Esophagus squamous epithelium (tissue), 5 donors: Measurements from ENCODE around the gene CBR1. TPM values are rescaled to one million over a fixed set of nuclear protein-coding genes. Genes with fewer than 3 reads are reported as not detected.
"Not testable (repeated sequence)": the region's sequence is repeated elsewhere in the genome, so short reads cannot be mapped to it uniquely, and the experiment has no call there.

Experiments used
- DNase-seq: peaks from one replicate; lab custom pipeline; 2025; lab: John Stamatoyannopoulos, UW
- H3K27ac ChIP-seq, 4 donors: fragments of 200-600 bp; sonication (generic); one replicate each; pipeline ENCODE4 v1.5.1; 2016 to 2019; ENCODE audit warnings: mild to moderate bottlenecking in 1 of 4
- H3K27me3 ChIP-seq, 4 donors: fragments of 200-600 bp; sonication (generic); 1 replicate in 3 of 4; 2 replicates in 1 of 4; pipeline versions ENCODE4 v1.5.1 to v1.6.0; 2017 to 2021; ENCODE audit warnings: antibody characterized with exemption in 1 of 4
- H3K36me3 ChIP-seq, 3 donors: fragments of 200-600 bp; sonication (generic); one replicate each; pipeline ENCODE4 v1.5.1; 2016 to 2019
- H3K4me1 ChIP-seq, 3 donors: fragments of 200-600 bp; sonication (generic); one replicate each; pipeline ENCODE4 v1.5.1; 2017 to 2019
- H3K4me3 ChIP-seq, 4 donors: fragments of 200-600 bp; sonication (generic); 1 replicate in 3 of 4; 2 replicates in 1 of 4; pipeline ENCODE4 v1.5.1; 2016 to 2019; ENCODE audit warnings: mild to moderate bottlenecking in 2 of 4, moderate library complexity in 1 of 4
- H3K9me3 ChIP-seq, 3 donors: fragments of 200-600 bp; sonication (generic); one replicate each; pipeline ENCODE4 v1.5.1; 2016 to 2019
- POLR2A ChIP-seq, 4 donors: fragments of 450-650 bp; IDR thresholded peaks; one replicate each; pipeline ENCODE4 v1.6.1; 2017; ENCODE audit warnings: antibody characterized with exemption in 4 of 4, mild to moderate bottlenecking in 4 of 4, moderate library complexity in 3 of 4
- WGBS, 2 donors: methylation state at CpG; one replicate each; pipeline ENCODE4 v1.1.5; 2018; 5-methylcytosine and 5-hydroxymethylcytosine counted together
- intact Hi-C: fragments of 100-400 bp; cut with DNase I; formaldehyde crosslinking; loops from one replicate; pipeline ENCODE4 v1.15.0; 2022
- total RNA-seq, 4 donors: library from RNA; depleted of rRNA; stranded (reverse); fragments of >200 nt; gene quantifications; one replicate each; pipeline ENCODE4 v1.1.0, GENCODE V29; 2016
- TF ChIP-seq, protein P1 (sequence below), 6 experiments: fragments of 450-650 bp in 4 of 6; fragments of 200-600 bp in 2 of 6; sonication (generic) in 2 of 6; IDR thresholded peaks; one replicate each; pipeline ENCODE4 v1.5.1; 2016 to 2019; ENCODE audit warnings: antibody characterized with exemption in 6 of 6, mild to moderate bottlenecking in 4 of 6, moderate library complexity in 4 of 6
- donor health status: DM: yes; HTN: yes; CAD: no.

CBR1 gene
- total RNA-seq, 4 donors from 2014 or later, result 320 to 932 (median 584) TPM

DNA sequence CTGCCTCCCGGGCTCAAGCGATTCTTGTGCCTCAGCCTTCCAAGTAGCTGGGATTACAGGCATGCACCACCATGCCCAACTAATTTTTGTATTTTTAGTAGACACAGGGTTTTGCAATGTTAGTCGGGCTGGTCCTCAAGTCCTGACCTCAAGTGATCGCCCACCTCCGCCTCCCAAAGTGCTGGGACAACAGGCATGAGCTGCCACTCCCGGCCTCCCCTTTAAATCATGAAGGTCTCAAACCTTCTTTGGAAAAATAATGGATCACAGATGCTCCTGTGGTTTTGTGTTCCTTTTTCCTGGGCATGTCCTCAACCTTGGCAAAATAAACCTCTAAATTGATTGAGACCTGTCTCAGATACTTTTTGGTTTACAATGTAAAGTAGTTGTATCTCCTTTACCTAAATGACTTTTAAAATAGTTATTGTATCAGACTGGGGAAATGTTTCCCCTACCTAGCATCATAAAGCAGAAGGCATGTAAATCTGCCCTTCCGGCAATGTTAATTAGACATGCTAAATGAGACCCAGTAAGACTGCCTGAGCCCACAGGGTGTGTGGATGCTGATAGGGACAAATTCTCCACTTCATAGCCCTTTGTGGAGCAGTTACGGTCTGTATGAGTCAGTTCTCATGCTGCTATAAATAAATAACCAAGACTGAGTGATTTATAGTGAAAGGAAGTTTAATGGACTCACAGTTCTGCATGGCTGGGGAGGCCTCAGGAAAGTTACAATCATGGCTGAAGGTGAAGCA, 27.8 kb downstream of the CBR1 start:
- DNase-seq, result no peak
- TF ChIP-seq, protein P1, sequence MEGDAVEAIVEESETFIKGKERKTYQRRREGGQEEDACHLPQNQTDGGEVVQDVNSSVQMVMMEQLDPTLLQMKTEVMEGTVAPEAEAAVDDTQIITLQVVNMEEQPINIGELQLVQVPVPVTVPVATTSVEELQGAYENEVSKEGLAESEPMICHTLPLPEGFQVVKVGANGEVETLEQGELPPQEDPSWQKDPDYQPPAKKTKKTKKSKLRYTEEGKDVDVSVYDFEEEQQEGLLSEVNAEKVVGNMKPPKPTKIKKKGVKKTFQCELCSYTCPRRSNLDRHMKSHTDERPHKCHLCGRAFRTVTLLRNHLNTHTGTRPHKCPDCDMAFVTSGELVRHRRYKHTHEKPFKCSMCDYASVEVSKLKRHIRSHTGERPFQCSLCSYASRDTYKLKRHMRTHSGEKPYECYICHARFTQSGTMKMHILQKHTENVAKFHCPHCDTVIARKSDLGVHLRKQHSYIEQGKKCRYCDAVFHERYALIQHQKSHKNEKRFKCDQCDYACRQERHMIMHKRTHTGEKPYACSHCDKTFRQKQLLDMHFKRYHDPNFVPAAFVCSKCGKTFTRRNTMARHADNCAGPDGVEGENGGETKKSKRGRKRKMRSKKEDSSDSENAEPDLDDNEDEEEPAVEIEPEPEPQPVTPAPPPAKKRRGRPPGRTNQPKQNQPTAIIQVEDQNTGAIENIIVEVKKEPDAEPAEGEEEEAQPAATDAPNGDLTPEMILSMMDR (IDR thresholded peaks at IDR 0.05), result no peak
- no peak for TF ChIP-seq POLR2A (IDR thresholded peaks at IDR 0.05)
- Histone ChIP-seq H3K9me3 (peaks cover 0 to 15% (median 7%) of the 10 kb centered on the region in 3 donors), H3K4me3 (no peak overlapping the region), H3K36me3 (no peaks in the 10 kb centered on the region), H3K27ac (peak overlapping the region; percentile 32 to 73 (median 60)), H3K4me1 (peaks cover 0 to 36% (median 16%) of the 10 kb centered on the region in 3 donors), H3K27me3 (peaks cover 0 to 5% (median 0%) of the 10 kb centered on the region in 4 donors)
- WGBS, 2 donors, result 43 to 53% methylated on average over 6 to 8 of the region's 8 CpGs
- intact Hi-C loops, result no loop called here

DNA sequence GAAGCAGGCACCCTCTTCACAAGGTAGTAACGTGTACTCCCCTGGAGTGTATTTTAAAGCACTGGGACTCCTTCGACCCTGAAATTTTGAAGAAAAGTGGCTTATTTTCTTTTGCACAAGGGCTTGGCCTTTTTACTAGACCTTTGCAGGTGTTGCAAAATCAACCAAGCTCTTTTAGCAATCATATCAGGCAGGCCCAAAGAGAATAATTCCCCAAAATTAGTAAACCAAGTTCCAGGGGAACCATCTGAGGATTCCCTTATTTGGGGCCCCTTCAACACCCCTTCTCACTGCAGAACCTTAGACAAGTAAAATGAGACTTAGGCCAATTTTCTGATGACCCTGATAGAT, 28.3 kb downstream of the CBR1 start:
- Histone ChIP-seq H3K4me3 (no peak overlapping the region), H3K9me3 (peaks cover 0 to 11% (median 7%) of the 10 kb centered on the region in 3 donors), H3K4me1 (peaks cover 0 to 42% (median 16%) of the 10 kb centered on the region in 3 donors), H3K27ac (peak overlapping the region in 2 of 4 donors; percentile 72 to 73), H3K27me3 (peaks cover 0 to 6% (median 0%) of the 10 kb centered on the region in 4 donors), H3K36me3 (no peaks in the 10 kb centered on the region)
- 36 to 63% methylated on average over 2 of the region's 2 CpGs for WGBS, 2 donors
- intact Hi-C loops, result no loop called here
- TF ChIP-seq, protein P1 (IDR thresholded peaks at IDR 0.05), result no peak
- no peak for TF ChIP-seq POLR2A (IDR thresholded peaks at IDR 0.05)
- DNase-seq, result no peak

DNA sequence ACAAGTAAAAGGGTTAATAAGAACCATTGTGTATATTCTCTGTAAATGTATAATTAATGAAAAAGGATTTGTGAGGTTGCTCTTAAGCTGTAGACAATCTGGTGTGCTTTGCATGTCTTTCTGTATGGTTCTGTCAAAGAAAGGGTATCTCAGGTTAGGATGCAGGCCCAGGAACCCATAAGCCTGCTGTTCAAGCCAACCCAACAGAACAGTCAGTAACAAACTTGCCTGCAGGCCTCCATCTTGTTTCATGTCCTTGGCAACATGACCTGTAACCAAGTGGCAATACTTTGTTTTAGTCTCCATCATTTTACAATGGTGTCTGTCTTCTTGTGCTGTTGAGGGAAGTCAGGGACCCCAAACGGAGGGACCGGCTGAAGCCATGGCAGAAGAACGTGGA, 29.2 kb downstream of the CBR1 start:
- Histone ChIP-seq H3K36me3 (no peaks in the 10 kb centered on the region), H3K4me3 (no peak overlapping the region), H3K9me3 (peaks cover 0 to 3% (median 0%) of the 10 kb centered on the region in 3 donors), H3K27ac (peak overlapping the region in 1 of 4 donors; percentile 72), H3K4me1 (peaks cover 0 to 50% (median 16%) of the 10 kb centered on the region in 3 donors), H3K27me3 (peaks cover 0 to 10% (median 0%) of the 10 kb centered on the region in 4 donors)
- TF ChIP-seq, protein P1 (IDR thresholded peaks at IDR 0.05), result no peak
- intact Hi-C loops, result no loop called here
- 98 to 100% methylated on average over 3 of the region's 3 CpGs for WGBS, 2 donors
- DNase-seq, result no peak

DNA sequence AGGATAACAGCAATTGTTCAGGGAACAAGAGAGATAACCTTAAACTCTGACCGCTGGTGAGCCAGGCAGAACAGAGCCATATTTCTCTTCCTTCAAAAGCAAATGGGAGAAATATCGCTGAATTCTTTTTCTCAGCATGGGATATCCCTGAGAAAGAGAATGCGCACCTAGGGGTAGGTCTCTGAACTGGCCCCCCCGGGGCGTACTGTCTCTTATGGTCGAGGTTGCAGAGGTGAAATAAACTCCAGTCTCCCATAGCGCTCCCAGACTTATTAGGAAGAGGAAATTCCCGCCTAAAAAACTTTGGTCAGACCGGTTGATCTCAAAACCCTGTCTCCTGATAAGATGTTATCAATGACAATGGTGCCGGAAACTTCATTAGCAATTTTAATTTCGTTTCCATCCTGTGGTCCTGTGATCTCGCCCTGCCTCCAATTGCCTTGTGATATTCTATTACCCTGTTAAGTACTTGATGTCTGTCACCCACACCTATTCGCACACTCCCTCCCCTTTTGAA, 29.9 kb downstream of the CBR1 start:
- H3K4me3 ChIP-seq, H3K36me3 ChIP-seq, H3K9me3 ChIP-seq, H3K27ac ChIP-seq, intact Hi-C loops, DNase-seq: not testable (repeated sequence)
- WGBS, 2 donors, result 76 to 88% methylated on average over 7 to 11 of the region's 13 CpGs
- Histone ChIP-seq H3K4me1 (peaks cover 0 to 58% (median 16%) of the 10 kb centered on the region in 3 donors), H3K27me3 (peaks cover 0 to 17% (median 0%) of the 10 kb centered on the region in 4 donors)

DNA sequence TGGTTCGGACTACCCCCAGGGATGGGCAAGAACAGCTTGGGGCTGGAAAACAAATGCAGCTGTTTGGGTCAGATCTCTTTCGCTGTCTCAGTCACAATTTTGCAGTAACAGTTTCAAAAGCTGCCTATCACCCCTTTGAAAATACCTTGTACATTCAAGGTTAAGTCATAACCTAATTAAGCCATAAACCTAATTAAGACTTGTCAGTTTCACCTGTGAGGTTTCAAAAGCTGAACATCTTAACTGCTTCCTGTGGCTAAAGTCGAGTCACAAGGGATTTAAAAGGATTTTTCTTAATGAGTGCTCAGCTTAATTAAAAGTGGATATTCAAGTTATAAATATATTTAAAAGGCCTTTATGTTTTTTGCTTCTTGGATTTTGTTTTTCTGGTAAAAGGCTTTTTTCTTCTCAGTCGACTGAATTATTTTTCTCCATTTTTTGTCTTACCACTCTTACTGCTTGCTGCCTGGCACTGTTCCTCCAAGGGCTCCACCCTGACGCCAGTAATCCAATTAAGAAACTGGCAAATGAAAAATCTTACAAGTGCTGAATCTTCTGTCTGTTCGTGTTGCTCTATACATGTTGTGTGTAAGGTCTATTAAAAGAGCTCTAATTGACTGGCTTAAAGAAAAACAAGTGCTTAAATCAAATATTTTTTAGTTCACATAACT, 31.3 kb downstream of the CBR1 start:
- Histone ChIP-seq H3K27ac (peak overlapping the region in 3 of 4 donors; percentile 2 to 24 (median 14)), H3K36me3 (no peaks in the 10 kb centered on the region), H3K27me3 (peaks cover 0 to 28% (median 0%) of the 10 kb centered on the region in 4 donors), H3K9me3 (no peaks in the 10 kb centered on the region), H3K4me3 (no peak overlapping the region), H3K4me1 (peaks cover 0 to 65% (median 16%) of the 10 kb centered on the region in 3 donors)
- TF ChIP-seq POLR2A (IDR thresholded peaks at IDR 0.05), result no peak
- TF ChIP-seq, protein P1 (IDR thresholded peaks at IDR 0.05), result no peak
- no peak for DNase-seq
- 50 to 63% methylated on average over 6 of the region's 6 CpGs for WGBS, 2 donors
- intact Hi-C loops, result no loop called here
